ENCODE results near the gene RARRES2. TPM values are rescaled to one million over a fixed set of nuclear protein-coding genes. Genes with fewer than 3 reads are reported as not detected.
"Not testable (repeated sequence)": the region's sequence is repeated elsewhere in the genome, so short reads cannot be mapped to it uniquely, and the experiment has no call there.

The RARRES2 gene
- polyA plus RNA-seq, result not detected

DNA sequence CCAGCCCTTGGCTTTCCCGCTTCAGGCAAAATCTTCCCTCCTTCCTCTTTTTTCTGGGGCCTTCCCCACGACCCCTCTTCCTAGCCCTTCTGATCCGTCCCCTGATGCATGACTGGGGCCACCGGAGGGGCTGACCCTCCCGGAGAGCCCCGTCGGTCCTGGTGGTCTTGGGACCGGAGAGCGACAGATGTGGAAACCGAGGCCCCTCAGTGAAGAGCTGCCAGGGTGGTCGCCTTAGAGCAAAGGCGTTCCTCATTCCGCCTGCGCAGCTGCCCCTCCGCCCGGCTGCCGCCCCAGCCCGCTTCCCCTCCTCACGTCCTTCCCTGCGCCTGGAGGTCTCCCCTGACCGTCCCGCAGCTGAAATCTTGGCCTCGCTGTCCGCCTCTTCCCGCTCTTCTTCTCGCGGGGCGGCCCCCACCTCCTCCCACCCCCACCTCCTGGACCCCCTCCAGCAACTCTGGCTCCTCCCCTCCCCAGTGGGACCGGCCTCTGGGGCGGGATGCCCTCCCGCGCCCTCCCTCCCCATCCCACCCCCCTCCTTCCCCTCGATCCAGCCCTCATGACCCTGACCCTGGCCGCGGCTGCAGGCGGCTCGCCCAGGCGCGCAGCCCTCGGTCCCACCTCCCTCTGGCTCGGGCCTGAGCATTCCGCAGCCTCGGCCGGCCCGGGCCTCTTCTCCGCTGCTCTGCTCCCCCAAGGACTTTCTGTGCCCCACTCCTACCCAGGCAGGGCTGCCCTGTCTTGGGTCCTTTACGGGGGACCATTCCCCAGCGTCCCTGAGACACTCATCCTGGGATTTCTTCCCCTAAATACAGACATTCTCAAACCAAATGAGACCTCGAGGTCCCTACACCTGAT, at the start of gene RARRES2:
RARRES2 (minus strand) TSS at position 367 of the 858 bp plus-strand sequence. CDS start 1,020 bp downstream, outside the sequence.
- peaks cover 13 to 21% (median 16%) of the 10 kb centered on the region in 3 donors for H3K27me3 Mint-ChIP-seq (ENCODE audit: low read depth in 3 of 3)

GRCh38 chr7:150390205-150390604, 48.8 kb upstream of the RARRES2 start:
- DNase-seq, result no peak
- Mint-ChIP-seq H3K27me3 (ENCODE audit: low read depth in 3 of 3) (no peaks in the 10 kb centered on the region), H3K4me1 (peaks cover 0 to 2% of the 10 kb centered on the region in 2 donors), H3K36me3 (peaks cover 0 to 5% (median 4%) of the 10 kb centered on the region in 3 donors), H3K9me3 (no peaks in the 10 kb centered on the region), H3K4me3 (no peak overlapping the region), H3K27ac (no peak overlapping the region)

More for the DNA sequence above, at the start of gene RARRES2:
- Mint-ChIP-seq H3K4me1 (peaks cover 0 to 2% of the 10 kb centered on the region in 2 donors), H3K4me3 (no peak within 1 kb of the TSS), H3K36me3 (peaks cover 0 to 3% (median under 1%) of the 10 kb centered on the region in 3 donors), H3K9me3 (peaks cover 0 to 13% (median 5%) of the 10 kb centered on the region in 6 donors), H3K27ac (no peak within 1 kb of the TSS)
- DNase-seq, result no peak

DNA sequence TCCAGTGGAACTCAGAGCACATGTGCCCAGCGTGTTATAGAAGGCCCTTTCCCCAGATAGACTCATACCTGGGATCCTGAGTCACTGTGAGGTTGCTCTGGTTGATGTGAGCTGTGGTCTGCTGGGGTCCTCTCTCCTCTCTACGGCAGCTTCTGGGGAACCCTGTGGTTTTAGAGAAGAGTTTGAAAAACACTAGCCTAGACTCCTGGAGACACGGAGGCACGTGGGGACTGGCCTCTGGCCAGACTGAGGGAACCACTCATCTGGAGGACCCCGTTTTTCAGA, 48.0 kb upstream of the RARRES2 start:
- Mint-ChIP-seq H3K27ac (no peak overlapping the region), H3K4me1 (peaks cover 0 to 2% of the 10 kb centered on the region in 2 donors), H3K27me3 (ENCODE audit: low read depth in 3 of 3) (no peaks in the 10 kb centered on the region), H3K36me3 (peaks cover 0 to 5% (median 4%) of the 10 kb centered on the region in 3 donors), H3K4me3 (no peak overlapping the region), H3K9me3 (no peaks in the 10 kb centered on the region)
- DNase-seq, result no peak

- peaks cover 0 to 5% (median 4%) of the 10 kb centered on the region in 3 donors for H3K36me3 Mint-ChIP-seq
- H3K27me3 Mint-ChIP-seq (ENCODE audit: low read depth in 3 of 3), result no peaks in the 10 kb centered on the region
- peaks cover 0 to 2% of the 10 kb centered on the region in 2 donors for H3K4me1 Mint-ChIP-seq
- DNase-seq, result no peak
- H3K9me3 Mint-ChIP-seq, result no peaks in the 10 kb centered on the region
- no peak overlapping the region for H3K27ac Mint-ChIP-seq
- no peak overlapping the region for H3K4me3 Mint-ChIP-seq
Observed at GRCh38 chr7:150388709-150389531, 47.5 kb upstream of the RARRES2 start.

GRCh38 chr7:150388306-150388705, 46.9 kb upstream of the RARRES2 start:
- H3K4me3 Mint-ChIP-seq, result no peak overlapping the region
- peaks cover 0 to 2% of the 10 kb centered on the region in 2 donors for H3K4me1 Mint-ChIP-seq
- no peak overlapping the region for H3K27ac Mint-ChIP-seq
- no peak for DNase-seq
- no peaks in the 10 kb centered on the region for H3K9me3 Mint-ChIP-seq
- H3K27me3 Mint-ChIP-seq (ENCODE audit: low read depth in 3 of 3), result no peaks in the 10 kb centered on the region
- H3K36me3 Mint-ChIP-seq, result peaks cover 0 to 5% (median 4%) of the 10 kb centered on the region in 3 donors

- peak overlapping the region in 1 of 6 donors; percentile 26 for H3K27ac Mint-ChIP-seq
Observed at GRCh38 chr7:150385884-150386283, 44.5 kb upstream of the RARRES2 start.

GRCh38 chr7:150385302-150385723, 43.9 kb upstream of the RARRES2 start:
- peaks cover 0 to 2% (median 0%) of the 10 kb centered on the region in 3 donors for H3K27me3 Mint-ChIP-seq (ENCODE audit: low read depth in 3 of 3)
- H3K4me3 Mint-ChIP-seq, result no peak overlapping the region
- no peak overlapping the region for H3K27ac Mint-ChIP-seq
- peaks cover 3 to 6% of the 10 kb centered on the region in 2 donors for H3K4me1 Mint-ChIP-seq
- H3K36me3 Mint-ChIP-seq, result peaks cover 0 to under 1% (median 0%) of the 10 kb centered on the region in 3 donors
- no peaks in the 10 kb centered on the region for H3K9me3 Mint-ChIP-seq
- DNase-seq, result no peak

More at GRCh38 chr7:150385884-150386283, 44.5 kb upstream of the RARRES2 start:
- H3K4me3 Mint-ChIP-seq; H3K27me3 Mint-ChIP-seq (ENCODE audit: low read depth in 3 of 3); H3K9me3 Mint-ChIP-seq; H3K4me1 Mint-ChIP-seq; H3K36me3 Mint-ChIP-seq; DNase-seq: not testable (repeated sequence)

GRCh38 chr7:150384406-150385301, 43.2 kb upstream of the RARRES2 start:
- H3K27ac Mint-ChIP-seq, result no peak overlapping the region
- no peaks in the 10 kb centered on the region for H3K36me3 Mint-ChIP-seq
- peaks cover 10 to 12% of the 10 kb centered on the region in 2 donors for H3K4me1 Mint-ChIP-seq
- H3K27me3 Mint-ChIP-seq (ENCODE audit: low read depth in 3 of 3), result peaks cover 0 to 2% (median 0%) of the 10 kb centered on the region in 3 donors
- DNase-seq, result no peak
- H3K9me3 Mint-ChIP-seq, result no peaks in the 10 kb centered on the region
- H3K4me3 Mint-ChIP-seq, result no peak overlapping the region

DNA sequence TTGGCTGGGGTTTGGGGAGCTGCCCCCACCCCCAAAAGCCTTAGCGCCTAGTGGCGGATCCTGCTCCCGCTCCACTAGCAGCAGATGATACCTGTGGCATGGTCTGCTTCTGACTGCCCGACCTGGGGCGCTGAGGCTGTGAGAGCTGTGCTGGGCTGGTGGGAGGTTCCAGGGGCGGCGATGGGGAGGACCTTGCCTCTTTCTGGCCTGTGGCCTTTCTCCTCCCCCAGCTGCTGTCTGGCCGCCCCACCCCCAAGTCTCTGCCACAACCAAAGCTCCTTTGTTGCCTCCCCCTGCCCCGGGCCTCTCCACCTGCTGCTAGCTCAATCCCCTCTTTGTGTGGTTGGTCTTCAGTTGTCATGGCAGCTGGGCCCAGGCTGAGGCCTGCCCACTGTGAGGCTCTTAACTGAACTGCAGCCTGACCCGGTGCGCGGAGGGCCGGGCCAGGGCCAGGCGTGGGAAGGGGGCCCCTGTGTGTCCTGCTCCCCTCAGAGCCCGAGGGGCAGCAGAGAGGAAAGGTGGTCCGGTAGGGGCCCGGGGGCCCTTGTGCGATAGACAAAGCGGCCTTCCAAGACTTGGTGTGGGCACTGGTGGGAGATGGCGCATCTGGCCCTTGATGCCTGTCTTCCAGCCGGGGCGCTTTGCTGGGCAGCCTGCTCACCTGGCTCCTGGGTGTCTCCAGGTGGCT, 42.4 kb upstream of the RARRES2 start:
- Mint-ChIP-seq H3K4me3 (no peak overlapping the region), H3K27me3 (ENCODE audit: low read depth in 3 of 3) (peaks cover 0 to 2% (median 0%) of the 10 kb centered on the region in 3 donors), H3K36me3 (no peaks in the 10 kb centered on the region), H3K9me3 (no peaks in the 10 kb centered on the region), H3K4me1 (peaks cover 13 to 14% of the 10 kb centered on the region in 2 donors), H3K27ac (no peak overlapping the region)
- no peak for DNase-seq

DNA sequence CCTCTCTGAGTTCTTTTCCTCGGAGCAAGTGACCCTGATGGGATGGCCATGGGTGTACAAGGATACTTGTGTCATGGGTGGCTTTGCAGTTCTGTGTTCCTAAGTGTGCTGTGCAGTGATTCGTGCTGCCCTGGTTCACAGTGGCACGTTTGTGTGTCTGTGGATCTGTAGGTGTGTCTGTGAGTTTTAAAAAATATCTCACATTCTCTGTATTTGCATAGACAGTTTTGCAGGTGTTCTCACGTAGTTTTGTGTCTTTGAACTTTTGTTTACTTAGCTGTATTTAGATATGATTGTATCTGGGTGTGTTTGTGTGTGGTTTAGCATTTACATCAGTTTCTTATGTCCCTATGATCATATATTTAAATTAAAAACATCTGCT, 41.4 kb upstream of the RARRES2 start:
- no peak overlapping the region for H3K4me3 Mint-ChIP-seq
- peaks cover 2 to 9% (median 6%) of the 10 kb centered on the region in 3 donors for H3K27me3 Mint-ChIP-seq (ENCODE audit: low read depth in 3 of 3)
- no peak for DNase-seq
- H3K9me3 Mint-ChIP-seq, result no peaks in the 10 kb centered on the region
- H3K27ac Mint-ChIP-seq, result no peak overlapping the region
- H3K36me3 Mint-ChIP-seq, result no peaks in the 10 kb centered on the region
- peaks cover 20 to 21% of the 10 kb centered on the region in 2 donors for H3K4me1 Mint-ChIP-seq

DNA sequence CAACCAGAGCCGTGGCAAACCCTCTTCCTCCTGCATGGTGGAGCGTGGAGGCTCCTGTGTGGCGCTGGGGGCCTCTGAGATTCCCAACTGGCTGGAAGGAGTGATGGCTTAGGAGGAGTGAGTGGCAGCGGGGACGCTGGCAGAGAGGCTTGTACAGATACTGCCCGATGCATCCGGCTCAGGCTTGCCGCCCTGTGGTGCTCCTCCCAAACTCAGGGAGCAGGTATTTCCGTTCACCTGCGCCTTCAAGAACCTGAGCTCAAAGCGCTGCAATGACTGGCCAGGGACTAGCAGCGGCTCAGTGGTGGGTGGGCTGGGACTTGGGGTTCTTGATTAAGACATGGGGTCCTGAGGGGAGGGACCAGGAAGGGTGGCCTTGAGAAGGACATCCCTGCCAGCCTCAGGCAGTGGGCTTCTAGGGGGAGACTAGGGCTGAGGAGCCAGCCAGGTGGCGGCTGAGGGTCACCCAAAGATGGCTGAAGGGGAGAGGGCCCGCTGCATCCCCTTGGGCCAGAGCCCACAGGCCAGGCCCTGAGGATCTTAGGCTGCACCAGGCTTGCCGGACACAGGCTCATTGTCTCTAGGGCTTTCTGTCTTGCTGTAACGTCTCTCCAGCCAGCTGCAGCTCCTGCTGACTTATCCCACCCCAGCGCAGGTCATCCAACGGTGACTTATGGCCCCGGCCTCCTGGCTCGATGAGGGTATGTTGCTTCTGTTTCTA, 40.9 kb upstream of the RARRES2 start:
- H3K4me1 Mint-ChIP-seq, result peaks cover 25 to 27% of the 10 kb centered on the region in 2 donors
- H3K36me3 Mint-ChIP-seq, result no peaks in the 10 kb centered on the region
- no peak overlapping the region for H3K4me3 Mint-ChIP-seq
- DNase-seq, result no peak
- no peaks in the 10 kb centered on the region for H3K9me3 Mint-ChIP-seq
- peaks cover 2 to 10% (median 6%) of the 10 kb centered on the region in 3 donors for H3K27me3 Mint-ChIP-seq (ENCODE audit: low read depth in 3 of 3)
- H3K27ac Mint-ChIP-seq, result peak overlapping the region in 1 of 6 donors; percentile 46

- Mint-ChIP-seq H3K4me1 (peaks cover 26 to 28% of the 10 kb centered on the region in 2 donors), H3K4me3 (no peak overlapping the region), H3K36me3 (no peaks in the 10 kb centered on the region), H3K27ac (no peak overlapping the region), H3K9me3 (no peaks in the 10 kb centered on the region), H3K27me3 (ENCODE audit: low read depth in 3 of 3) (peaks cover 2 to 10% (median 6%) of the 10 kb centered on the region in 3 donors)
- DNase-seq, result no peak
Observed at GRCh38 chr7:150381785-150382122, 40.3 kb upstream of the RARRES2 start.
